SW480 (cell line): Measurements from ENCODE around the gene MEIS1.

ENCODE experiments used
- DNase-seq: peaks from one replicate; pipeline ENCODE4 v3.0.0-alpha.2; 2016; ENCODE audit warnings: low spot score

MEIS1 gene

DNA sequence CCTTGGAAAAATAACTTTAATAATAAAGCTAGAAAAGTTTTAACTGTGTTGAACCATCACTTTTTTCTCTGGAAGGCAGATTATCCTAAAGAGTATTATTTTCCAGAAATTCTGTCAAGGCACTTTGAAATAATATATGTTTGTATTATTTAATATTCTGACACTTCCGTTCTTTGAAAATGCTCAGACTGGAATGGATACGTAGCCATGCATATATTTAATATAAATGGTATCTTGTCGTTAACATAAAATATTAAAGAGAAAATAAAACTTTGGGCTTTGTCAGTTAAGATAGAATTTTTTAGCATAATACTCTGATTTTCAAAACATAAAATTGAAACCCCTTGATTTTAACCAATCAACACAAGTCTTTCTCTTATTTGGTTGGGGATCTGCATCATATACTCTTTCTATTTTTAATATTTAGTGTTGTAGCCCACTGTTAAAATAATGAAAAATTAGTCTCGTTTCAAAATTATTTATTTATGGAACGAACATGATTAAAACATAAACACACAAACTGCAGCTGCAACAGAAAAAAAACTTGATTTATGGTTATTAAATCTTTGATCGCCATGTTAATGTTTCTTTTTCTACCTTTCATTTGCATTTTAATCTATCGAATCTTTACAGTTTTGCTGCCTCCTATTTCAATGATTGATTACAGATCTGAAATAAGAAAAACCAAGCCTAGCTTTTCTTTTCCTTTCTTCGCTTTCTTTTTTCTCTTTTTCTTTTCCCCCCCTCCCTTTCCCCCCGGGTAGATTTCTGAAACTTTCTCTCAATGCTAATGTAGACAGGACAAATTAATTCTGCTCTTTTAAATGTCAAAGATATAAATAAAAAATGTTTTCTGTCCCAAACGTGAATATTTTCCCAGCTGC lies 145.5 kb downstream of the MEIS1 start:
- DNase-seq, result no peak

DNA sequence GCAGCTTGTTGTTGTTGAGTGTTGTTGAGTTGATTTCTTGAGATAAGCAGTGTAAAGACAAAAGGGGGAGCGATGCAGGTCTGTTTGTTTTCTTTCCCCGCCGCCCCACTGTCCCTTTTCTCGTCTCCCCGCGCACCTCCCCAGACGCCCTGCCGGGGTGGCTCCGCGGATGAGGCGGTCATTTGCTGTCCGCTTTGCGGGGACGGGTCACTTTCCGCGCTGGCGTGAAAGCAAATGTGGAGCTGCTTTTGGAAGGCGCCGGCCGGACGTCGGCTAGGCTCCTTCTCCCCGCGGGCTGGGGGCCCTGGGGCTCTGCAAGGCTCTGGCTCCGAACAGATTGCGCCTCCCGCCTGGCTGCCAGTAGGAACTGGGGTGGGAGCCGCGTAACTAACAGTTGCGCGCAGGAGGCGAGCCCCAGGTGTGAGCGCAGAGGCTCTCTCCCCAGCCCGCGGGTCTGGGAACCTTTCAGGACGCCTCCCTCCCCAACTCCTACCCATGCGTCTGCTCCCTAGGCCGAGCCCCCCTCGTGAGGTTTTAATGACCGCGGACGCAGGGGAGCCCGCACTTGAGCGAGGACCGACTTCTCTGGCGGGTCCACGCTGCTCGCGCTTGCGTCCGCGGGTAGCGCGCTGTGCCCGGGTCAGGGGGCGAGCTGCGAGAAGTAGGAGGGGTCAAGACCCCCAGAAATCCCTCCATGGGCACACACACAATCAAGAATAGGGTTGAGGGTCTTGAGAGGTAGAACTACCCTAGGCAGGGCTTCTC lies 146.6 kb downstream of the MEIS1 start:
- DNase-seq, result no peak

DNA sequence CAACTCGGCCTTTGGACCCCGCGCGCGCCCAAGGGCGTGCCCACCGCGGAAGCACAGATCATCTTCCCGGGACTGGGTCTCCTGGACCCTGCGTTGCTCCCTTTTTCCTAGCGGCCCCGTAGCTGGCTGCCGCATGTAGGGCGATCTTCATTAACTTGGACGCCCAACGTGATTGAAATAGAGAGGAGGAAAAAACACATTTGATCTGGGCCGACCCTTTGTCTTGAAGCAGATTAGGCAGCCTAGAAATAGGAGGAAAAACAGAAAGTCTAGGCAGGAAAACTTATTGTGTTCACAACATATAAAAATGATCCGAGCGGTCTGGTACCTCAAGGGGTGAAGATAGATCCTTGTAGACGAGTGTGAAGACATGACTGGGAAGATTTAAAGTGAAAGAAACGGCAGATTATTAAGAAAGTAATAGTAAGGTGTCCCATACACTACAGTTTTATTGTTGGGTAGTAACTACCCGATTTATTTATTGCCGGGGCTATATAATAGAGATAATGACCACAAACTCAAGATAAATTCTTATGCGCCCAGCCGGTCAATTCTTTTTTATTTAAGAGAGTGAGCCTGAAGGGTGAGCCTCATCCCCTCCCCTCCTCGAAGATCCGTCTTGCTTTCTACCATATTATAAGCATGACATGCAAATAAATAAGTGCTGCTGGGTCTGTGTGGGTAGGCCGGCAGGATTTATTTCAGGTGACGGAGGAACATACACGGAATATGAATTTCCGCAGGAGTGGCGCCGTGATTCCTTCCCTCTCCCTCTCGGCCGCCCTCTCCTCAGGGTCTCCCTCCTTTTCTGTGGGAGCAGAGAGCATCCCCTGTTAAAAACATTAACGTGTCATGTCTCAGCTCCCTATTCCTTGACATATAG lies 147.4 kb downstream of the MEIS1 start:
- DNase-seq, result no peak

DNA sequence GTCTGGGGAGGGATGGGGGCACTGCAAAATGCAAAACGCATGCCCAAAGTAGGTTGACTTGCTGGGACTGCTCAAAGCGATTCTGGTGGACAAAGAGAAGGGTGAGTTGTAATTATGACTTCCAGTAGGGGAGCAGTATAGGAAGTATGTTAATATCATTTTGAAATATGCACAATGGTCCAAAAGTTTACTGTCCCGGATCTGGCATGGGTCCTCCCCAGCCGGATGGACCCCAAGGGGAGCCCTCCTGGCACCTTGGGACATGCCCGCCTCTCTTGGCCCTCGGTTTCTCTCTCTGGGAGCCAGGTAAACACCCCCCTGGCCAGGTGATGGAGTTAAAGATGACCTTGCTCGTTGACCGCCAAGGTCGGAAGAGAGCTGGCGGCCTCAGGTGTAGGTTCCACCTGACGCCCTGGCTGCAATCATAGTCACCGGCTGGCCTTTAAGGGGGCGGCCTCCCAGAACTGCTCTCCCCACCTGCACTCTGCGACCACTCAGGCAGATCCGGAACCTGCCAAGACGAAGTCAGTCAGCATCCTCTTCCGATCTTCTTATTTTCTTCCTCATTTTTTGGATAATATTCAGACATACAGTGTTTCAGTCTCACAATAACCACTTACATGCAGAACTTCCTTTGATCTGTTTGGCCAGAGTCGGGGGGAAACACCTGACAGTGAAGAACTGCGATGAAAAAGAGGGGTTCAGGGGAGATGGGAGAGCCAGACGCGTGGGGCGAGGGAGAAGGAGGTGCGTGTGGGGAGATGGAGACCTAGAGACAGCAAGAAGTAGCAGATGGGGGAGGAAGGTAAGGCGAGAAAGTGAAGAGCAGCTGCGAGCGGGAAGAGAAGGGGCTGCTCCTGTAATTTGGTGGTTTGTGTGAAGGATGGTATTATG lies 148.3 kb downstream of the MEIS1 start:
- DNase-seq, result no peak

DNA sequence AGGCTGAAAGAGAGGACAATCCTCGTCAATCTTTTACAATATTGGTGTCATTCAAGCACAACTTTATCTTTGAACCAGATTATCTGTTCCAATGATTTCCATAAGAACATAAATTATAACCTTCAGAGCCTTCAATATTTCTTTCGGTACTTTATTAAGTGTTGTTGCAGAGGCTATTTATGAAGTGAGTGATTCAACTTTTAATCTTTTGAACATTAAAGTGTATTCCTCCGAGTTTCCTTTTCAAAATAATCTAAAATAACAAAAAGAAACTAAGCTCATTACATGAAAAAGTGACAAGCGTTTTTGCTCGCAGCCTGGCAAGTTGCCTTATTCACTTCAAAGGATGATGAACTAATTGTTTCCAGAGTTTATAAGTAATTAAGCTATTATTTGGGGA lies 149.0 kb downstream of the MEIS1 start:
- DNase-seq, result no peak

DNA sequence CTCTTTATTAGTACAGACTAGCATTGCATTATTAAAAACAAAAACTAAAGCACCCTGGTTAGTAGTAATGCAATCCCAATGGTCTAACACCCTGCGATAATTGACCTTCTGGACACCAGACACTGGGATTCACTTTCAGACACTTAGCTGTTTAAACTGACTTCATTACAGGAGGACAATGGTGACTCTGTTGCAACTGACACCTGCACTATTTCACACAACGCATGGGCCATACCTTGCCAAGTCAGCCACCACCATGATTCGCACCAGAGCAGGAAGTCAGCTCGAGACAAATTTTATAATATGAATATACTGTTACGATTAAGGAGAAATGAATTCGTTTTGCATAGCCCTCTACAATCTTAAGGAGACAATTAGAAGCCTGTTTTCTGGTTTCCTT lies 150.7 kb downstream of the MEIS1 start:
- no peak for DNase-seq

DNA sequence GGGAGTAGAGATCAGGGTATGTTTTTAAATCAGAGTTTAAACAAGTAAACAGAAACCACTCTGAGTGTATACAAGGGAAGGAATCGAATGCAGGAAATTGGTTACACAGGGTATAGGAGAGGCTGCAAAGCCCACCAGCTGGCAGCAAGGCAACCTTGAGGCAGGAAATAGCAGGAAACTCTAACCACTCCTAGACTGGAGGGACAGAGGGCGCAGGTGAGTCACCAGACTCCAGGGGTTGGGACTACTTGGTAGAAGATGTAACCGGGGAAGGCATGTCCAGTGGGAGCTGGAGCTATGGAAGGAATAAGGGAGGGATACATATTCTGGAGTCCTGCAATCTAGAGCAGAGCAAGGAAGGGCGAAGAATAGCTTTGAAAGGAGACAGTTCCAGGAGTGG lies 152.3 kb downstream of the MEIS1 start:
- DNase-seq, result peak; percentile 40

DNA sequence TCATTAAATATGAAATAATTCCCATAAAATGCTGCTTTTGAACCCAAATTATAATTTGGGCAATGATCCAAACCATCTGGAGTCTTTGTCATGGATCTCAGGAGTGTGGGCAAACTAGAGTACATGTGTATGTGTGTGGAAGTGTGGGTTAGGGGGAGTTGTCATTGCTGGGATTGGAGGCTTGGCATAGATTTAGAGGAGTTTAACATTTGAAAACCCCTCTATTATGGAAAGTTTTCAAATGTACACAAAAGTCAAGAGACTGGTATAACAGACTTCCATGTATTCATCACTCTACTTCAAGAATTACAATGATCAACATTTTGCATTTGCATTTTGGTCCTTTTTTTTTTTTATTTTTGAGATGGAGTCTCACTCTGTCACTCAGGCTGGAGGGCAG lies 159.1 kb downstream of the MEIS1 start:
- no peak for DNase-seq

DNA sequence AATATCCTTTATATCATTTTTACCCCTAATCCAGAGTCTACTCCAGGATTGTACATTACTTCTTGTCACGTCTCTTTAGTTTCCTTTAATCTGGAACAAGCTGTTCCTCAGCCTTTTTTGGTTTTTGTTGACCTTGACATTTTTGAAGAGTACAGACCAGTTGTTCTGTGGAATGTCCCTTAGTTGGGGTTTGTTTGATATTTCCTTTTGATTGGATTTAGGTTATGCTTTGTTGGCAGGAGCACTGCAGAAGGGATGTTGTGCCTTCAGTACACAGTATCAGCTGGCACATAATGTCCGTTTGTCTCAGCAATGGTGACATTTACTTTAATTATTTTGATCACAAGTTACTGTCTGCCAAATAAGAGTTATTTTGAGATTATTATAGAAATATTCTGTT lies 160.6 kb downstream of the MEIS1 start:
- DNase-seq, result no peak

DNA sequence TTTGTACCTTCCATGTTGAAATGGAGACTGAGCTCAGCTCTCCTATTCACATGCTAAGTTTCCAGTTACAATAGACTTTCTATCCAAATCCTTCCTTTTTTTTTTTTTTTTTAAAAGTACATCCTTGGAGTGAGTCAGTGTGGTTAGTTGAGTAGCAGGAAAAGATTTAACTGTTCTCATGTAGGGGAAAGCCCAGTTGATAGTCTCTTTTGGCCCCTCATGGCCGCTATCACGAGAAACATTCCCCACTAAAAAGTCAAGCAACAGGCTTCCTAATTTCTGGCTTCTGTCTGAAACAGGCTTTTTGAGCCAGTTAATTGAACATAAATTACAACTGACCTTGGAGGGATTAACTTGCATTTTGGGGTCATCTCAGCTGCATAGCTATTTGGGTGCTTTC lies 161.3 kb downstream of the MEIS1 start:
- DNase-seq, result no peak

DNA sequence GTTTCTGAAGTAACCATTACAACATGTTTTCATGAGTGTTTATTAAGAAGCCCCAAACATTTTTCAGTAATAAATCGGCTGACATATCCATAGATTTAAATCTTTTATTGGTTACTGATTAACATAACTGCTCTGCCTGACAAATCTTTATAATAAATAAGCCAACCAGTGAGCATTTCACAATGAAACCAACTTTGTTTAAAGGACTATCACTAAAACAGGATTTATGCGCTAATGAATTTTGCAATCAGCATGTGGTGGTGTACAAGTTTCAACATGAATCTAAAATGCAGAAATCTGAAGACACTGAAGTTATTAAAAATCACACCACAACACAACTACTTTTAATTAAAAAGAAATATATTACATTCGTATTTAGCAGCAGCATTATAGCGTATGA lies 166.7 kb downstream of the MEIS1 start:
- no peak for DNase-seq

DNA sequence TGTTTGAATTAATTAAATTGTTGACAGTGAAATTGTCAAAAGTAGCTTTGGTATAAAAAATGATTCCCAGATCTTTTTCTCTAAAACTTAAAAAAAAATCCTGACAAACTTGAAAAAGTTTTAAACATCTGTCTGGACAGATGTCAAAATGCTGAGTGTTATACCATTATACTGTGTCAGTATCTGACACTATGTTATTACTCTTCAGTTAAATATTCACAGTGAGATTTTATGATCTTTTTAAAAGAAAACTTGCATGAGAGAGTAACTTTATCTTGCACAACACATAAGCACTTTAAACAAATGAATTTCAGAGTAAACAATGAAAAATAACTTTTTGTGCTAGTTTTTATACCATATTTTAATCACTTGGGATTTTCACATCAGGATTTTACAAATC lies 167.4 kb downstream of the MEIS1 start:
- DNase-seq, result no peak

DNA sequence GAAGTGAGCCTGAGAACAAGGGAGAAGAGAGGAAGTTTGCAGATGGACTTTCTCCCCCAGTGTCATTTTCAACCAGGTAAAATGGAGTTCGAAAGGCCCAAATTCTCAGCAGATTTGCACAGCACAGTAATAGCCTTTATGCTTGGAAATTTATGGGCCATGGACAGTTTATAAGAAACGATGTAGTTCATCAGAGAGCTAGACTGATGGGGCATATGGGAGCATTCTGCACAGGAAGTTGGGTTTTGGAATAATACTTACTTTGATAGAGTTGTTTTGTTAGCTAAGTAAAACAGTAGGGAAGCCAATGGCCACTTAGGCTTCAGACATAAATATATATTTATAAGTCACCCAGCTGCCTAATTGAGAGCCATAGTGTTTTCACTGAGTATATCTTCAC lies 169.4 kb downstream of the MEIS1 start:
- DNase-seq, result no peak

DNA sequence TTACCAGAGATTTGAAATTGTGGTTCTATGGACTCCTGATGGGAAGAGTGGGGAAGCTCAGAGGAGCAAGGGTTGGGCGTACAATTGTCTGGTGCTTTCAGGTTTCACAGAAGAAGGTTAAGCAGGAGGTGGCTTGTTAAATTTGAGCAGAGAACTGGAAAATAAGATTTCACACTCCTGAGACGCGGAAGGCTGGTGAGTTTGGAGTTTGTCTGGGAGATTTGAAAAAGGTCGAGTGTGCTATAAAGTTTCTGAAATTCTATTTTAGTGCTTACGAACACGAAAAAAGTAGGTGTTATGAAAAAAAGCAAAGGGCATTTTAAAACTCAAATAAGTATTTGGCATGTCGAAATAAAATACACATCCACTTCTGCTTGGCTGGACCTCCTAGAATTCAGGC lies 170.1 kb downstream of the MEIS1 start:
- DNase-seq, result no peak

DNA sequence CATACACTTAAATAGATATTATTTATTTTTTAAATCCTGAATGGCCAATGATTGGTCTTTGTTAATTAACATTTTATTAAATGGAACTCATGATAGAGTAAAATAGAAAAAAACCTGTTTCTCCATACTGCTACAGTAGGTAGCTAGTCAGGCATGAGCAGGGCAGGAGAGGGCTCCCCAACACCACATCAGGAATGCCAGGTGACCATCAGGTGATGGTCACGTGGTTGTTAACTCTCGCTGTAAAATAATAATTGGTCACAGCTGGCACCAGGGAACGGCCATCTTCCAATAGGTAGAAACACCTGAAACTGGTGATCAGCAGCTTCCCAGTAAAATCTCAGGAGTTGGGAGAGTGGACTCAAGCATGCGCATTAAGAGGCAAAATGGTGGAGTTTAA lies 172.2 kb downstream of the MEIS1 start:
- DNase-seq, result no peak
